Neural progenitor cell (in vitro differentiated cells): ENCODE data around the gene SPSB1.

Source experiments
- EZH2 ChIP-seq: fragments of 200-600 bp; sonication (generic); IDR thresholded peaks from 2 replicates; pipeline ENCODE4 v1.6.1; 2017; ENCODE audit warnings: antibody characterized with exemption, mild to moderate bottlenecking, moderate library complexity
- EZH2phosphoT487 ChIP-seq: fragments of 200-600 bp; sonication (generic); IDR thresholded peaks from 2 replicates; pipeline ENCODE4 v1.6.1; 2017; ENCODE audit warnings: antibody characterized with exemption
- TF ChIP-seq, protein P1 (sequence below): fragments of 200-600 bp; sonication (generic); IDR thresholded peaks from 2 replicates; pipeline ENCODE4 v1.5.1; 2017; ENCODE audit warnings: antibody characterized with exemption, mild to moderate bottlenecking

DNA sequence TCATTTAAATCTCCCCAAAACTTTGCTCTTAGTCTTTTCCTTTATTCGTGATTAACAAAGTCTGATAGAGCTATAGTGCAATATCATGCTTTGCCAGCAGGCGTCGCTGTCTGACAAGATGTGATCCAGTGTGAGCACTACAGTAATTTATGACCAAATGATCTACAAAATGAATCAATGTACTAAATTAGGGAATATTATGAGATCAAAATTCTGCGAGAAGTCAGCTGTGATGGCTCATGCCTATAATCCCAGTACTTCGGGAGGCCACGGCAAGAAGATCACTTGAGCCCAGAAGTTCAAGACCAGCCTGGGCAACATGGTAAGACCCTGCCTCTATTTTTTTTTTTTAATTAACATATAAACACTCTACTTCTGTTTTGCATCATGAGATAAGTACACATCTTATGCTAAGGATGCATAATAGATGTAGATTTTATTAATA is 3.6 kb upstream of the SPSB1 start:
- no peak for TF ChIP-seq EZH2
- TF ChIP-seq, protein P1, sequence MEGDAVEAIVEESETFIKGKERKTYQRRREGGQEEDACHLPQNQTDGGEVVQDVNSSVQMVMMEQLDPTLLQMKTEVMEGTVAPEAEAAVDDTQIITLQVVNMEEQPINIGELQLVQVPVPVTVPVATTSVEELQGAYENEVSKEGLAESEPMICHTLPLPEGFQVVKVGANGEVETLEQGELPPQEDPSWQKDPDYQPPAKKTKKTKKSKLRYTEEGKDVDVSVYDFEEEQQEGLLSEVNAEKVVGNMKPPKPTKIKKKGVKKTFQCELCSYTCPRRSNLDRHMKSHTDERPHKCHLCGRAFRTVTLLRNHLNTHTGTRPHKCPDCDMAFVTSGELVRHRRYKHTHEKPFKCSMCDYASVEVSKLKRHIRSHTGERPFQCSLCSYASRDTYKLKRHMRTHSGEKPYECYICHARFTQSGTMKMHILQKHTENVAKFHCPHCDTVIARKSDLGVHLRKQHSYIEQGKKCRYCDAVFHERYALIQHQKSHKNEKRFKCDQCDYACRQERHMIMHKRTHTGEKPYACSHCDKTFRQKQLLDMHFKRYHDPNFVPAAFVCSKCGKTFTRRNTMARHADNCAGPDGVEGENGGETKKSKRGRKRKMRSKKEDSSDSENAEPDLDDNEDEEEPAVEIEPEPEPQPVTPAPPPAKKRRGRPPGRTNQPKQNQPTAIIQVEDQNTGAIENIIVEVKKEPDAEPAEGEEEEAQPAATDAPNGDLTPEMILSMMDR = peak; percentile 100
- TF ChIP-seq EZH2phosphoT487 = no peak
